ENCODE measurements around the gene RHCG.

- TF ChIP-seq, protein P1, sequence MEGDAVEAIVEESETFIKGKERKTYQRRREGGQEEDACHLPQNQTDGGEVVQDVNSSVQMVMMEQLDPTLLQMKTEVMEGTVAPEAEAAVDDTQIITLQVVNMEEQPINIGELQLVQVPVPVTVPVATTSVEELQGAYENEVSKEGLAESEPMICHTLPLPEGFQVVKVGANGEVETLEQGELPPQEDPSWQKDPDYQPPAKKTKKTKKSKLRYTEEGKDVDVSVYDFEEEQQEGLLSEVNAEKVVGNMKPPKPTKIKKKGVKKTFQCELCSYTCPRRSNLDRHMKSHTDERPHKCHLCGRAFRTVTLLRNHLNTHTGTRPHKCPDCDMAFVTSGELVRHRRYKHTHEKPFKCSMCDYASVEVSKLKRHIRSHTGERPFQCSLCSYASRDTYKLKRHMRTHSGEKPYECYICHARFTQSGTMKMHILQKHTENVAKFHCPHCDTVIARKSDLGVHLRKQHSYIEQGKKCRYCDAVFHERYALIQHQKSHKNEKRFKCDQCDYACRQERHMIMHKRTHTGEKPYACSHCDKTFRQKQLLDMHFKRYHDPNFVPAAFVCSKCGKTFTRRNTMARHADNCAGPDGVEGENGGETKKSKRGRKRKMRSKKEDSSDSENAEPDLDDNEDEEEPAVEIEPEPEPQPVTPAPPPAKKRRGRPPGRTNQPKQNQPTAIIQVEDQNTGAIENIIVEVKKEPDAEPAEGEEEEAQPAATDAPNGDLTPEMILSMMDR (IDR thresholded peaks at IDR 0.05 in 4 of 5, conservative IDR thresholded peaks at IDR 0.05 in 1 of 5) = no peak
- no peak for TF ChIP-seq POLR2A (IDR thresholded peaks at IDR 0.05)
Measured at GRCh38 chr15:89487791-89488190, 8.6 kb downstream of the RHCG start.
